T-helper 22 cell (primary cell): ENCODE results near the gene ERBB4.

Experiments
- DNase-seq: peaks from one replicate; pipeline ENCODE4 v3.0.0-alpha.2; 2020; ENCODE audit warnings: low read depth

Gene ERBB4

DNA sequence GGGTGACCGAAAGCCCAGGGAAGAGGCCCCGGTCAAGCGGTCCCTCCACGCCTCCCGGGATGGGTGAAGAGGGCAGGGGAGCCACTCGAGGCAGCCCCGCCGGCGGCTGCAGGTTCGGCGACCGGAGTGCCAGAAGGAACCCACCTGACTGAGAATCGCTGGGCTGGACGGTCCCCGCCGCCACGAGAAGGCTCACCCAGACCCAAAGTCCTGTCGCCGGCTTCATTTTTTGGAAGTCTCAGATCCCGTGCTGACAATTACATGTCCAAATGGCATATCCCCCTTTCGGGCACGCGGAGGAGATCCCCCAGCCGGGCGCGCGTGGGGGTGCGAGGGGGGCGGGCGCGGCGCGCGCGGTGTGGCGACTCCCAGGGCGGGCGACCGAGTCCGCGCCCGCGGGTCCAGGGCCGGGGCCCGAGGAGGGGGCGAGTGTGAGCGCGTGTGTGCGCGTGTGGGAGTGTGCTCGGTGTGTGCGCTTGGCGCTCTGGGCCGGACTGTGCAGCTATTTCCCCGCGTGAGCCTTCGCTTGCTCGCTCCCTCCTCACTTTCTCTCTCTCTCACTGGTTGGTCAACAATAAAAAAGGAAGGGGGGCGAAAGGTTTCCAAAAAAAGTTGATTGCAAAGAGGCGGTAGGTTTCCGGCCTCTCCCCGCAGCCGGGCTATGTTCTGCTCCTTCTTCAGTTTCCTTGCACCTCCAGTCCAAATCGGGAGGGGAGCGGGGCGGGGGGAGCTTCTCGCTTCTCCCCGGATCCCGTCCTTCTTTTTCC is at the start of gene ERBB4:
Gene ERBB4, minus strand, starts transcription at position 498 of the 767 bp plus-strand sequence. Its CDS starts 272 bp downstream, at position 226.
- no peak for DNase-seq

DNA sequence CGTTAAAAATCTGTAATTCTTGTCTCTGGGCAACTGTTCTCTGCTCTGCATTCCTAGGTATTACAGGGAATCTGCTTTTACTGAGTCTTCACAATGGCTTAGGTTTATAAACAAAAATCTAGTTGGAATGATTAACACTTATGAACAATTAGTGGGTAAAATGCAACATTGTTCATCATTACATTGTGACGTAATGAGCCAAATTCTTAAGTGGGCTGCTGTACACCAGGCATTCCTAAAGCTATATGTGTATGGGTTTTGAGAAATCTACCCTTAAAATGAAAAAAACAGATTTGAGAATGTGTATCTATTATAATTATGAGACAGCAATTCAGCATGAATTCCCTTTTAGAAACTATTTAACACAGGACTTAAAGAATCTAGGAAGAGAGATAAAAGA is 41.5 kb upstream of the ERBB4 start:
- no peak for DNase-seq

- DNase-seq = no peak
Observed at GRCh38 chr2:212556296-212556695, 17.7 kb upstream of the ERBB4 start.

DNA sequence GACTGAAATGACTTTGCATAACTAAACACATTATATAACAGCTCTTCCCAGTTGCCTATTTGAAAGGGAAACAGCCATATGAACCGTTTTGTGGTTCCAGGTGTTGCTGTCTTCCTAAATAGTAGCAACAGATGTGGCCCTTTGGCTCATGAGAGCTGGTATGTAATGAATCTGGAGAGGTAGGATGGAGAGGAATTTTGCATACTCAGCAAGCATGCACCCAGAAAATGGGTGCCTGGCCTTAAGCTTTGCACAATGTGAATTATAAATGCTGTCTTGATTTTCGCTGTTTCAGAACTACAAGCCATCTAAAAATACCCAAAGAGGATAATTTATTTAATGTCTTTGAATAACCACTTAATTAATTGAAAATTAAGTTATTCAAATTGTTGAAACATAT is 15.6 kb upstream of the ERBB4 start:
- no peak for DNase-seq

DNA sequence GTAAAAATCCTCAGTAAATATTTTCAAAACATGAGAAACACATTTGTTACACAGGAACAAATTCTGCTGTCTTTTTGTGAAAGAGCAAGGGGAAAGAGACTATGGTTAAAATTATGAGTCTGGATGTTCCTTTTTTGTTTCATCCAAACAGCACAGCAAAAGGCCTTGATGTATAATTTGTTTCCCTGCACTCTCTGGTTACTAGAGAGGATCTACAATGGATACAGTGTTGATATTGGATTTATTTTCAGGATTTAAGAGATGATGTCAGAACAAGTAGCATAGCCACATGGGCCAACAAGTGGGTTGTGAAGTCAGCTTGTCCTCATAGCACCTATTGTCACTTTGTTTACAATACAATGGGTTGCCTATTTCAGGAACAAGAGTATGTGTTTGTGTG is 11.3 kb upstream of the ERBB4 start:
- DNase-seq = no peak

DNA sequence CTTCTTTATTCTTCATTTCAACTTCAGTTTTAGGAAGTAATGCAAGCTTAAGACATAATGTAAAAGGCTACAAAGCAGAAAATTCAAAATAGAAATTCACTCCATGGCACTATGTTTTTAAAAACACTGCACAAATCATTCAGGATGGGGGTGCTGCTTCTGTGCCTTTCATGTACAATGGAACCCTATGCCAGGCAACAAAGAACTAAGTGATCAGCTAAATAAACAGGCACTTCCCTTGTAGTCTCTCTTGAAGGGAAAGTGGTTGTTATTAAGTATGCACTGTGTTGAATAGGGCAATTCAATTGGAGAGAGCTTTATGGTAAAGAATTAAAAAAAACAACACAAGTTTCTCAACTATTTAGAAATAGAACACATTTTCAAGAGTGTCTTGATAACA is 10.9 kb upstream of the ERBB4 start:
- DNase-seq = no peak

- no peak for DNase-seq
Observed at GRCh38 chr2:212548455-212548819, 9.8 kb upstream of the ERBB4 start.

DNA sequence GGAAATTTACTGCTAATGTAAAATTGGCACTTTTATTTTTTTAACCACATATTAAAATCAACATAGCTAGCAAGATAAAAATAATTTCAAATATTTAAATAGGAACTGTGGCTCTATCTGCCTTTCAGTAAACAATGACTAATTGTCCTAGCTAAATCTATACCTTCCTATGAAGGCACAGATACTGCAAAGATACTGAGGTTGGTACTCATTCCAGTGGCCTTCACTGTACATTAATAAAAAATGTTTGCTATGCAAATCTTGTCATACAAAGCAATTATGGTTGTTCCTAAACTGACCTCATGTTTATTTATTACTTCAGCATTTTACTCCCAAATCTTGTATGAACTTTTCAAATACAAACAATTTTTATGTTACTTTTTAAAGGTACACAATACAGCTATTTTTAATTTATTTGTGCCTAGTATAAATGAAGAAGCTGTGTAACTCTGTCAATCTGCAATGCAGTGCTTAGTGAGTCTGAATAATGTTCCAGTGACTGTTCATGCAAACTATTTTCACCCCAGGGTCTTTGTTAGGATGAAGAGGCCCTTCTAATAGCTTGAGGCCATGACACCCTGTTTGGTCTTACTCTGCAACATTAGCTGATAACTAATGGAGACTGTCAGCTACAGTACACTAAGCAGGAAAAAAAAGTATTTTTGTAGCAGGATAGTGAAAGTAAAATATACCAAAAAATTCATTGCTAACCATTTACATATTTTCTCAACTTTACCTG is 9.3 kb upstream of the ERBB4 start:
- DNase-seq = no peak

DNA sequence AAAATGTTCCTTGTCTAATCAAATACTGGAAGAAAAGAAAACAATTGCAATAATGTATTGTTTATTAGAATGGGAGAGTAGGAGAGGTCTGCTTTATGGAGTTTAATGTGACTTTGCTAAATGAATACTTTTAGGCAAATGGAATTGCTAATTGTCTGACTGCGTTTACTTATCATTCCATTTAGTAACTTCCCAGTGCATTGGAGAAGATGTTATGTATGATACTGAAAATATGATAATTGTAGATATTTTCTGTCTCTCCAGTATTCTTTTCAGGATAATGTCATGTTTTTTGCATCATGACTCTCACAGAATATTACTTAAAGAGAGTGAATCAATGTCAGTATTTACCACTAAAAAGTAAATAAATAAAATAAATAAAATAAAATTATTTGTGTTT is 8.1 kb upstream of the ERBB4 start:
- no peak for DNase-seq

DNA sequence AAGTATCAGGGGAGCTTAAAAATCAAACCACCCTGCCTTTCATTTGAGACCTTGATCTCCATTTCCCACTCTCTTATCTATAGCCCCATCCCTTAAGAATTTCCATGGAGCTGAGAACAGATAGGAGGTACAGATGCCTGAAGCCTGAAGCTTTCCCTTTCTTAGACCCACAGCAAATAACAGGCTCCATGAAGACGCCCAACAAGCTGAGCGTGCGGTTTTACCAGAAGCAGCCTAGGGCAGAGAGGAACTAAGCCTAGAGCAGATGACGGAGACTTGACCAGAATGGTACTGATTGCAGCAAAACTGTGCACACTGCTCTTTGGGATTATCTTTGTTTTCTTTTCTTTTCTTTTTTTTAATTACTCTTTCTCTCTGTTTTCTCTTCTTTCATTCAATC is 1.7 kb upstream of the ERBB4 start:
- DNase-seq = no peak

GRCh38 chr2:212539072-212539880 is 674 bp upstream of the ERBB4 start:
- no peak for DNase-seq

- no peak for DNase-seq
Observed at GRCh38 chr2:212537726-212538304, 787 bp downstream of the ERBB4 start.

DNA sequence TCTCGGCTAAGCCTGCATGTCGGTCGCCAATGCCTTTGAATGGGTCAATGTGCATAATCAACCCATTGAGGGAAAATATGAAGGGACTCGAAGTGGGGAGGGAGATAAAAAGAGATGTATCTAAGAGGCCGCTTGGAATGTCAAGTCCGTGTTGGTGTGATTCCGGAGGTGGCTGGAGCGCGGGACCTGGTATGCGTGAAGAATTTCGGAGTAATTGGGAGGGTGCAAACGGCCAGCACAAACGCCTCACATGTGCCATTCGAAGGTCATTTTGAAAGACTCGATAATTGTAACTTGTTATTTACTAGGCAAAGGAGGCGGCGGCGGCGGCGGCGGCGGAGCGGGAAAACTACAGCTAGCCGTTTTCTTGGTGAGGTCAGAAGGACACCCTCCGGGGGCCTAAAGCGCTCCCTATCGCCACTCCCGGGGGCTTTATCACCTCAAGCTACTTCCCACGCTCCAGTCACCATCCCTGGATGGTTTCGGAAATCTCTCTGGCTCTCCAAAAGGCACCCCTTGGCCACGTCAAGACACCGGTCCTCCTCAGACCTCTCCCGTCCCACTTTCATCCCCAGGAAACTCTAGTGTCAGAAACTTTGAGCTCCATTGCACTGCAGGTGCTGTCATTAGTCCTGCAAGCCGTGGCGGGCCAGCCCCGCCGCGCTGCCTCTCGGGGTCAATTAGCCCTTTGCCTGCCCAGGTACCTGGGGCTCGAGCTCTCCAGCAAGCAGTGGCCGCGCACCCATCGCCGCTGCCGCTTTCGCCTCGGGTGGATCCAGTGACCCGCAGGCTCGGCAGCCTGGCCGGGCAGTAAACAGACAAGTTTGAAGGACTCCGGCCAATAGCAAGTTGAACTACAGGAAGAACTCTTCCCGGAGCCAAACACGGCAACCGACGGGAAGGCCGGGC is 1.5 kb downstream of the ERBB4 start:
- no peak for DNase-seq

GRCh38 chr2:212535996-212536816 is 2.4 kb downstream of the ERBB4 start:
- no peak for DNase-seq

GRCh38 chr2:212534336-212534735 is 4.3 kb downstream of the ERBB4 start:
- DNase-seq = no peak

DNA sequence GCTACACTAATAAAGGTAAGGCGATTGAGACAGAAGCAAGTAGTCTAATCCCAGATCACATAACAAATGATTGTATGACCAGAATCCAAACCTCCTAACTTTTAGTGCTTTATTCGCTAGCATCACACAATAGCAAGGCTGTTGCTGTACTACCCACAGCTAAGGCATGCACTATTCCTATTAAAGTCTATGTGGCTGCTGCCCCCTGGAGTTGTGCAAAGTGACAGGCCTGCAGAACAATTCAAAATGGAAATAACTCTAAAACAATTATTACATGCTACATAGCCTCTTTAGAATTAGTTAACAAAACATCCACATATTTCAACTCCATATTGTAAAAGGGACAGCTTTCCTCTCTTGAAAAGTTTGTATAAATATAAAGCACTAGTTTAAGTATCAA is 6.0 kb downstream of the ERBB4 start:
- DNase-seq = no peak

- DNase-seq = no peak
Observed at GRCh38 chr2:212532087-212532486, 6.5 kb downstream of the ERBB4 start.

DNA sequence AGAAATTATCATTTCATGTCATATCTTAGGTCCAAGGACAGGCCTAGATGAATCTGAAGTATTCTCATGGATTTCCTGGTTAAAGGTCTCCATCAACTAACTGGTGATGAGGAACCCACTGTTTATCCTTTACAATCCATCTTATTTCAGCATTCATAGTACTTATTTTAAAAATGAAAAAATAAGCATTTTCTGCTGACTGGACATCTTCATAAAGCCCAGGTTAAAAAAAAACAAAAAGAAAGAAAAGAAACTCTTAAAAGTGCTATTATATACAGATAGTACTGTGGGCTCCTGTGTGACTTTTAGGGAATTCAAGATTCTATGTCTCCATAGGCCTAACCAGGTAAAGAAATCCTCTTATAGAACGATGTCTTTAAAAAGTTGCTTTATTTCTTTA is 7.1 kb downstream of the ERBB4 start:
- DNase-seq = no peak

GRCh38 chr2:212530991-212531390 is 7.6 kb downstream of the ERBB4 start:
- DNase-seq = no peak

DNA sequence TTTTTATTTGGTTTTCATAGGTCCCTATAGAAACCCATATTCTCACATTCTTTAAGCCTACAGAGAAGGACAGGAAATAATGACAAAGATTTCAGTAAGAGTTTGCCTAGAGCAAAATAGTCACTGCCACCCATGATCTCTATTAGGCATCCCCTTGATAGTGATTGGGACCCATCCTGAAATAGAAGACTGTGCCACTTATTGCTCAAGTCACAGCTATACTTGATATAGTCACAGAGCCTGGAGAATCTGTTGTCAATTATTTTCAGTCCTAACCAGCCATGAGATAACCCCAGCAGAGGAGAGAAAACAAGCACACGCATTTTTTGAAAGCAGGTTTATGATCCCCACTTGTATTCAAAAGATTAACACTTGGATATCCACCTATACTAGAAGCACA is 8.2 kb downstream of the ERBB4 start:
- no peak for DNase-seq
